ENCODE measurements around the gene RPL13. TPM values are rescaled to one million over a fixed set of nuclear protein-coding genes. Genes with fewer than 3 reads are reported as not detected.
A peak's percentile ranks its signal among the peaks of the same experiment; 100 is the strongest.

The RPL13 gene
- total and polyA plus RNA-seq, 2 of the 4 experiments (the other 2 are of a cell fraction) = 2,098 to 3,527 TPM

GRCh38 chr16:89600956-89601355 is 40.5 kb downstream of the RPL13 start:
- H3K4me3 ChIP-seq (ENCODE audit: insufficient read depth, low read depth, low read length) = no peak overlapping the region
- H3K36me3 ChIP-seq (ENCODE audit: control insufficient read depth, insufficient read depth, low read length) = no peaks in the 10 kb centered on the region
- H3K9ac ChIP-seq (ENCODE audit: low read depth, low read length) = no peak overlapping the region
- no peaks in the 10 kb centered on the region for H3K9me3 ChIP-seq (ENCODE audit: control insufficient read depth, insufficient read depth, low read length)
- DNase-seq (no peak), ATAC-seq (ENCODE audit: low read depth) (no peak)
- WGBS, 2 experiments (ENCODE audit: extremely low coverage in 2 of 2, insufficient read length in 1 of 2) = 66% methylated on average over 2 of the region's 8 CpGs; no CpG with 5 or more reads in 1 of the 2 experiments
- peak overlapping the region; percentile 80 for H2AK5ac ChIP-seq (ENCODE audit: low read depth, low read length)
- no peak overlapping the region for H3K27ac ChIP-seq (ENCODE audit: insufficient read depth, low read length)
- TF ChIP-seq CTCF (conservative IDR thresholded peaks at IDR 0.05; ENCODE audit: low read depth, low read length) (no peak), RFX5 (IDR thresholded peaks at IDR 0.05; ENCODE audit: low read depth, low read length) (no peak), MAZ (IDR thresholded peaks at IDR 0.05; ENCODE audit: borderline replicate concordance, low read depth, low read length) (no peak), RCOR1 (IDR thresholded peaks at IDR 0.05; ENCODE audit: insufficient replicate concordance, low read length) (no peak), RAD21 (IDR thresholded peaks at IDR 0.05; ENCODE audit: low read length) (no peak), BHLHE40 (IDR thresholded peaks at IDR 0.05; ENCODE audit: low read depth, low read length) (no peak), NFE2L2 (IDR thresholded peaks at IDR 0.05; ENCODE audit: low read depth, low read length) (no peak), FOS (IDR thresholded peaks at IDR 0.05; ENCODE audit: low read depth, low read length) (no peak), MXI1 (IDR thresholded peaks at IDR 0.05; ENCODE audit: borderline replicate concordance, low read depth, low read length) (no peak), ELK1 (IDR thresholded peaks at IDR 0.05; ENCODE audit: borderline replicate concordance, low read depth, low read length) (no peak), USF2 (IDR thresholded peaks at IDR 0.05; ENCODE audit: low read depth, low read length) (no peak), MAFK (IDR thresholded peaks at IDR 0.05; ENCODE audit: low read depth, low read length) (no peak), POLR2A (IDR thresholded peaks at IDR 0.05; ENCODE audit: low read depth, low read length) (no peak), SMC3 (IDR thresholded peaks at IDR 0.05; ENCODE audit: low read depth, low read length) (no peak), CEBPB (IDR thresholded peaks at IDR 0.05; ENCODE audit: low read depth, low read length) (no peak), CHD1 (IDR thresholded peaks at IDR 0.05; ENCODE audit: low read depth, low read length) (no peak)
- no peak overlapping the region for H4K5ac ChIP-seq (ENCODE audit: low read depth, low read length)
- peak overlapping the region; percentile 25; the same call in 1 of the 2 replicates for H2BK20ac ChIP-seq (ENCODE audit: low read depth, low read length)
- H4K91ac ChIP-seq (ENCODE audit: insufficient read depth, low read depth, low read length) = peak overlapping the region; percentile 32
- no peak overlapping the region for H2AK9ac ChIP-seq (replicated peaks; ENCODE audit: low read depth, low read length, poor library complexity)
- no peak overlapping the region for H3K18ac ChIP-seq (ENCODE audit: low read depth, low read length)
- peaks cover 3% of the 10 kb centered on the region; the same call in 1 of the 2 replicates for H3K27me3 ChIP-seq (ENCODE audit: control insufficient read depth, insufficient read depth, low read length)
- H3K4me1 ChIP-seq (ENCODE audit: control insufficient read depth, insufficient read depth, low read length) = peaks cover 12% of the 10 kb centered on the region
- CTCF ChIA-PET = no interaction called here
- H3K79me1 ChIP-seq (ENCODE audit: low read depth in 1 of 2, low read length in 2 of 2) = no peaks in the 10 kb centered on the region
- intact Hi-C loops (cut with micrococcal nuclease) (no loop called here), dilution Hi-C loops (cut with HindIII; ENCODE audit: low sequenced_read_pairs, unreplicated experiment) (no loop called here), in situ Hi-C loops (cut with MboI; ENCODE audit: low sequenced_read_pairs) (no loop called here)
- no TSS peak for BruUV-seq (replicated peaks)
- no peak overlapping the region; the same call in 2 of the 3 replicates for H2BK15ac ChIP-seq (ENCODE audit: low read depth, low read length)
- H3K4ac ChIP-seq (ENCODE audit: low read depth, low read length) = peak overlapping the region; percentile 36; the same call in 1 of the 2 replicates
- peak overlapping the region; percentile 32 for H2AFZ ChIP-seq (replicated peaks; ENCODE audit: low read length, poor library complexity)
- 0 out of 2 replicates have a peak overlapping the region, but pooled peaks have one; percentile 21 for H3K14ac ChIP-seq (replicated peaks; ENCODE audit: low read depth, low read length)
- H4K20me1 ChIP-seq (ENCODE audit: insufficient read depth, low read length) = peaks cover 10% of the 10 kb centered on the region
- POLR2A ChIA-PET (ENCODE audit: unreplicated experiment) = no interaction called here
- H3K23ac ChIP-seq (ENCODE audit: low read depth, low read length) = no peak overlapping the region
- no peak overlapping the region for H4K8ac ChIP-seq (ENCODE audit: low read depth in 2 of 2, low read length in 2 of 2)
- no peak overlapping the region for H2BK5ac ChIP-seq (ENCODE audit: low read depth, low read length, poor library complexity, severe bottlenecking)
- no peak overlapping the region for H3K4me2 ChIP-seq (ENCODE audit: low read depth, low read length)
- peak overlapping the region; percentile 27; the same call in 1 of the 2 replicates for H2BK120ac ChIP-seq (ENCODE audit: low read depth, low read length)
- H3K56ac ChIP-seq (ENCODE audit: extremely low read depth, insufficient read depth, low read length) = no peak overlapping the region
- peaks cover 5% of the 10 kb centered on the region for H3K9me1 ChIP-seq (ENCODE audit: insufficient read depth, low read length)

Measured in IMR-90 (cell line).